Measurements from ENCODE around the gene NT5C3A. TPM values are rescaled to one million over a fixed set of nuclear protein-coding genes. Genes with fewer than 3 reads are reported as not detected.
A peak's percentile ranks its signal among the peaks of the same experiment; 100 is the strongest.
"Not testable (repeated sequence)": the region's sequence is repeated elsewhere in the genome, so short reads cannot be mapped to it uniquely, and the experiment has no call there.

Gene NT5C3A
- total RNA-seq, 1 donor, result 25.0 TPM

DNA sequence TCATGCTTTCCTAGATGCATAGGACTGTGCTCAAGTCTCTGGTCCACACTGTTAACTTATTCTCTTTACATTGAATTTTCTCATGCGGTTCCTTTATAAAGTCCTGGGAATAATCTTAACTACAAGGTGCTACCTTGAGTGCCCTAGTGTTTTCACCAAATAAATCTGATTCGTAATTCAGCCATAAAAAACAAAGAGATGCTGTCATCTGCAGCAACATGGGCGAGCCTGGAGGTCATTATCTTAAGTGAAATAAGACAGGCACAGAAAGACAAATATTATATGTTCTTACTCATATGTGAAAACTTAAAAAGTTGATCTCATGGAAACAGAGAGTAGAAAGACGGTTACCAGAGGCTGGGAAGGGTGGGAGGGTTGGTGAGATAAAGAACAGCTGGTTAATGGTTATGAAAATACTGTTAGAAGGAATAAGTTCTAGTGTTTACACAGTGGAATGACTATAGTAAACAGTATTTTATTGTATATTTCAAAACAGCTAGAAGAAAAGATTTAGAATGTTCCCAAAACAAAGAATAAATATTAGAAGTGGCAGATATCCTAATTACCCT is 38.3 kb downstream of the NT5C3A start:
- DNase-seq (ENCODE audit: insufficient read length, low spot score, missing footprints), result no peak
- H3K4me2 ChIP-seq (ENCODE audit: insufficient read depth, low read length), result no peak overlapping the region
- TF ChIP-seq, protein P1, sequence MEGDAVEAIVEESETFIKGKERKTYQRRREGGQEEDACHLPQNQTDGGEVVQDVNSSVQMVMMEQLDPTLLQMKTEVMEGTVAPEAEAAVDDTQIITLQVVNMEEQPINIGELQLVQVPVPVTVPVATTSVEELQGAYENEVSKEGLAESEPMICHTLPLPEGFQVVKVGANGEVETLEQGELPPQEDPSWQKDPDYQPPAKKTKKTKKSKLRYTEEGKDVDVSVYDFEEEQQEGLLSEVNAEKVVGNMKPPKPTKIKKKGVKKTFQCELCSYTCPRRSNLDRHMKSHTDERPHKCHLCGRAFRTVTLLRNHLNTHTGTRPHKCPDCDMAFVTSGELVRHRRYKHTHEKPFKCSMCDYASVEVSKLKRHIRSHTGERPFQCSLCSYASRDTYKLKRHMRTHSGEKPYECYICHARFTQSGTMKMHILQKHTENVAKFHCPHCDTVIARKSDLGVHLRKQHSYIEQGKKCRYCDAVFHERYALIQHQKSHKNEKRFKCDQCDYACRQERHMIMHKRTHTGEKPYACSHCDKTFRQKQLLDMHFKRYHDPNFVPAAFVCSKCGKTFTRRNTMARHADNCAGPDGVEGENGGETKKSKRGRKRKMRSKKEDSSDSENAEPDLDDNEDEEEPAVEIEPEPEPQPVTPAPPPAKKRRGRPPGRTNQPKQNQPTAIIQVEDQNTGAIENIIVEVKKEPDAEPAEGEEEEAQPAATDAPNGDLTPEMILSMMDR (IDR thresholded peaks at IDR 0.05; ENCODE audit: extremely low read depth, low read depth, low read length), result no peak
- peaks cover 15% of the 10 kb centered on the region for H3K36me3 ChIP-seq (ENCODE audit: insufficient read depth, low read length)
- H3K27ac ChIP-seq (ENCODE audit: low read depth, low read length), result no peak overlapping the region
- H3K4me1 ChIP-seq (ENCODE audit: insufficient read depth, low read length), result no peaks in the 10 kb centered on the region
- H2AFZ ChIP-seq (ENCODE audit: low read length), result no peak overlapping the region
- H3K27me3 ChIP-seq (ENCODE audit: insufficient read depth, low read length), result no peaks in the 10 kb centered on the region
- peaks cover 8% of the 10 kb centered on the region for H3K79me2 ChIP-seq (ENCODE audit: insufficient read depth, low read length)
- no peaks in the 10 kb centered on the region for H4K20me1 ChIP-seq (ENCODE audit: insufficient read depth, low read length)
- no peaks in the 10 kb centered on the region for H3K9me3 ChIP-seq (ENCODE audit: low read depth, low read length)
- no peak overlapping the region for H3K4me3 ChIP-seq (ENCODE audit: insufficient read depth, low read length)

DNA sequence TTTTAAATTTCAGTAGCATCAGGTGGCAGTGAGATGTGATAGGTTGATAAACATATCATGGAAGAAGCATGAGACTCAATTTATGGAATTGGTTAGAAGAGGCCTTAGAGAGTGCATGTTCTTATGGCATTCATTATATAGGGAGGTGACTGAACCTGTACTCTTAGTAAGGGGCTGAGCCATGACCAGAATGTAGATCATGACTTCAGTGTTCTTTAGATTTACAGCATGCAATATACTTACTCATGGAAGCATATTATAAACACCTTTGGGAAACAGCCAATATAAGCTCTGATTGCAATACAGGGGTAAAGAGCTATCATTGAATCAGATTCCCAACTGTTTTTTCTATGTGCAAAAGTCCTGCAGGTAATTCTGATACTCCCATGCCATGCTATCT is 50.2 kb downstream of the NT5C3A start:
- TF ChIP-seq, protein P1 (IDR thresholded peaks at IDR 0.05; ENCODE audit: extremely low read depth, low read depth, low read length), result no peak
- Histone ChIP-seq H3K36me3 (ENCODE audit: insufficient read depth, low read length) (peaks cover 11% of the 10 kb centered on the region), H3K27me3 (ENCODE audit: insufficient read depth, low read length) (no peaks in the 10 kb centered on the region), H3K4me1 (ENCODE audit: insufficient read depth, low read length) (no peaks in the 10 kb centered on the region), H3K4me3 (ENCODE audit: insufficient read depth, low read length) (no peak overlapping the region), H3K27ac (ENCODE audit: low read depth, low read length) (no peak overlapping the region), H4K20me1 (ENCODE audit: insufficient read depth, low read length) (no peaks in the 10 kb centered on the region), H3K4me2 (ENCODE audit: insufficient read depth, low read length) (no peak overlapping the region), H3K9me3 (ENCODE audit: low read depth, low read length) (no peaks in the 10 kb centered on the region), H2AFZ (ENCODE audit: low read length) (no peak overlapping the region), H3K79me2 (ENCODE audit: insufficient read depth, low read length) (no peaks in the 10 kb centered on the region)
- peak; percentile 64 for DNase-seq (ENCODE audit: insufficient read length, low spot score, missing footprints)

DNA sequence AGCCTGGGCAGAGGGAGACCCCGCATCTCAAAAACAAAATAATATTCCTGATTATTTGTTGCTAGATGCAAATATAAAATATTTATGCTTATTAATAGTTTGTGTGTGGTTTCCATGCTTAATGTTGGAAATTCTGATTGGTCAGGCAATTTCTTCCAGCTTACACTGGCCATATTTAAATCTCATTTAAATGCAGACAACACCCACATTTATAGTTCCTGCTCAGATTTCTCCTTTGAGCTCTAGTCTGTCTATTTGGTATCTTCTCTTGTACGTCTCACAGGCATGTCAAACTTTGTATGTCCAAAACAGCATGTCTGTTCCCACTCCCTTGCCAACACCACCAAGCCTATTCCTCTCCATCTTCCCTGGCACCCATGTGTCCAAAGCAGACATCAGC is 52.8 kb downstream of the NT5C3A start:
- Histone ChIP-seq H3K27me3 (ENCODE audit: insufficient read depth, low read length) (no peaks in the 10 kb centered on the region), H2AFZ (ENCODE audit: low read length) (no peak overlapping the region), H3K27ac (ENCODE audit: low read depth, low read length) (no peak overlapping the region), H3K4me1 (ENCODE audit: insufficient read depth, low read length) (no peaks in the 10 kb centered on the region), H3K36me3 (ENCODE audit: insufficient read depth, low read length) (peaks cover 4% of the 10 kb centered on the region), H4K20me1 (ENCODE audit: insufficient read depth, low read length) (no peaks in the 10 kb centered on the region), H3K79me2 (ENCODE audit: insufficient read depth, low read length) (no peaks in the 10 kb centered on the region), H3K9me3 (ENCODE audit: low read depth, low read length) (no peaks in the 10 kb centered on the region), H3K4me3 (ENCODE audit: insufficient read depth, low read length) (no peak overlapping the region), H3K4me2 (ENCODE audit: insufficient read depth, low read length) (no peak overlapping the region)
- DNase-seq (ENCODE audit: insufficient read length, low spot score, missing footprints), result peak; percentile 14
- TF ChIP-seq, protein P1 (IDR thresholded peaks at IDR 0.05; ENCODE audit: extremely low read depth, low read depth, low read length), result no peak

DNA sequence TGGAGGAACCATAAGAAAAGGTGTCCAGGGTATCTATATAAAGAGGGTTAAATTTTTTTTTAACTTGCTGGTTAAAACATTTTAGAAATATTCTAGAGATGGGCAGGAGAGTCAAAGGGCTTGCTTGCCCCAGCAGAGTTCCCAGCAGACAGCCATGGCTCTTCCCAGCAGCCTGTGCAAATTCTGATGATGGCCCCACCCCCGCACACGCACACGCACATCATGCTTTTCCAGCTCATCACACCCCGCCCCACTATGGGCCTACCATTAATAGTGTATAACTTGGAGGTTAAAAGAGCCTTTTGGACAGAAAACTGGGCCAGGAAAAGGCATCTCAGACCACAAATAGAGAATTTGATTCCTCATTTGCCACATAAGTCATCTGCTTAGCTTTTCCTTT is 56.9 kb downstream of the NT5C3A start:
- H3K27me3 ChIP-seq (ENCODE audit: insufficient read depth, low read length); H2AFZ ChIP-seq (ENCODE audit: low read length); H3K36me3 ChIP-seq (ENCODE audit: insufficient read depth, low read length); H3K4me1 ChIP-seq (ENCODE audit: insufficient read depth, low read length); H3K79me2 ChIP-seq (ENCODE audit: insufficient read depth, low read length); H3K4me3 ChIP-seq (ENCODE audit: insufficient read depth, low read length); H3K4me2 ChIP-seq (ENCODE audit: insufficient read depth, low read length); H3K27ac ChIP-seq (ENCODE audit: low read depth, low read length); H3K9me3 ChIP-seq (ENCODE audit: low read depth, low read length); H4K20me1 ChIP-seq (ENCODE audit: insufficient read depth, low read length); DNase-seq (ENCODE audit: insufficient read length, low spot score, missing footprints): not testable (repeated sequence)

DNA sequence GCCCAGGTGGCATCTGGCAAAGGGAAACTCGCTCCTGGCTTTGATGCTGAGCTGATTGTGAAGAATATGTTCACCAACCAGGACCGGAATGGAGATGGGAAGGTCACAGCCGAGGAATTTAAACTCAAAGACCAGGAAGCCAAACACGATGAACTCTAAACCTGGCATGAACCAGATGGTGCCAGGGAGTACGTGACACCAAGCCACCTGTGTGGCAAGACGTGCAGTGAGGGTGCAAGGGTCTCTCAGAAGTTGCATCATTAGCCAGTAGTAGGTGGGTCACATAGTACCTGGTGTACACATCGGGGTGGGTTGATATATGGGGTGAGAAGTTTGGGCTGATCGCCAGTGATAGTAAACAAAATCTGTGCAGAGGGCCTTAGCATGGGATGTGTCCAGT is 57.4 kb downstream of the NT5C3A start:
- H3K27ac ChIP-seq (ENCODE audit: low read depth, low read length); DNase-seq (ENCODE audit: insufficient read length, low spot score, missing footprints); H3K4me3 ChIP-seq (ENCODE audit: insufficient read depth, low read length); H3K79me2 ChIP-seq (ENCODE audit: insufficient read depth, low read length); H3K4me2 ChIP-seq (ENCODE audit: insufficient read depth, low read length); H3K4me1 ChIP-seq (ENCODE audit: insufficient read depth, low read length); H3K27me3 ChIP-seq (ENCODE audit: insufficient read depth, low read length); H3K9me3 ChIP-seq (ENCODE audit: low read depth, low read length); H4K20me1 ChIP-seq (ENCODE audit: insufficient read depth, low read length); H3K36me3 ChIP-seq (ENCODE audit: insufficient read depth, low read length); H2AFZ ChIP-seq (ENCODE audit: low read length): not testable (repeated sequence)

DNA sequence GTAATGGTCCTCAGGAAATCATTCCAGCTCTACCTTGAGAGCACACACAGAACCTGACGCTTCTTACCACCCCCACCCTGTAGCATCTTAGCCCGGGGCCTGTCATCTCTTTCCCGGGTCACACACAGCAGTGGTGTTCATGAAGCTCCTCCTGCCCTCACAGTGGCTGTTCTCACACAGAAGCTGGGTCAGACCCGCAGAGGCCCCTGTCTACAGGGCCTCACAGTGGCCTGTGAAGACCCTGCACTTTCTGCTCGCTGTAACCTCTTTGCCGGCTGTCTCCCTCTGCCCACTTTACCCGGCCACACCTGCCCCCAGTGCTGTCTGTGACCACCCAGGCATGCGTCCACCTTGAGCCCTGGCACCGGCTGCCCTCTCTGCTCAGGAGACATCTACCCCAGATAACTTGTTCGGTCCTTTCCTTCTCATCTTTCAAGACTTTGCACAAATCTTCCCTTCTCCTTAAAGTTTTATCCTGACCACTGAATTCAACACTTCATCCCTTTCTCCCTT is 58.4 kb downstream of the NT5C3A start:
- not testable (repeated sequence) for H3K4me2 ChIP-seq (ENCODE audit: insufficient read depth, low read length); H3K4me1 ChIP-seq (ENCODE audit: insufficient read depth, low read length); H4K20me1 ChIP-seq (ENCODE audit: insufficient read depth, low read length); H3K27me3 ChIP-seq (ENCODE audit: insufficient read depth, low read length); H2AFZ ChIP-seq (ENCODE audit: low read length); H3K27ac ChIP-seq (ENCODE audit: low read depth, low read length); H3K4me3 ChIP-seq (ENCODE audit: insufficient read depth, low read length); H3K9me3 ChIP-seq (ENCODE audit: low read depth, low read length); H3K79me2 ChIP-seq (ENCODE audit: insufficient read depth, low read length); H3K36me3 ChIP-seq (ENCODE audit: insufficient read depth, low read length)
- DNase-seq (ENCODE audit: insufficient read length, low spot score, missing footprints), result peak; percentile 47

DNA sequence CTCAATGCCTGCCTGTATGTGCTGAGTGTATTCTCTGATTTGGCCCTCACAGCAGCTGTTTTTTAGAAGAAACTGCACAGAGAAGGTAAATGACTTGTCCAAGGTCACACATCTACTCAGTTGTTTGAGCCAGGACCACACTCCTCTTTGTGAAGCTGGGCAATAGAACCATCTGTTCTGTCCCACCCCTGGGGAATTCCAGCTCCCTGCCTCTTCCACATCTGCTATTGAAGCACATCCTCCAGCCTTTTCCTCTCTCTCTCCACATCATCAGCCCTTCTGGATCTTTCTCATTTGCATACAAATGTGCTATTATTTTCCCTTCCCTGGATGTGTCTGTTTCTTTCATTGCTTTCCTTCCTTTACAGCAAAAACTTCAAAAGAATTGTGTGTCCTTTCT is 59.5 kb downstream of the NT5C3A start:
- not testable (repeated sequence) for H3K4me2 ChIP-seq (ENCODE audit: insufficient read depth, low read length); H3K27ac ChIP-seq (ENCODE audit: low read depth, low read length); H3K79me2 ChIP-seq (ENCODE audit: insufficient read depth, low read length); H2AFZ ChIP-seq (ENCODE audit: low read length); H3K4me1 ChIP-seq (ENCODE audit: insufficient read depth, low read length); H3K27me3 ChIP-seq (ENCODE audit: insufficient read depth, low read length); H3K36me3 ChIP-seq (ENCODE audit: insufficient read depth, low read length); DNase-seq (ENCODE audit: insufficient read length, low spot score, missing footprints); H3K4me3 ChIP-seq (ENCODE audit: insufficient read depth, low read length); H4K20me1 ChIP-seq (ENCODE audit: insufficient read depth, low read length); H3K9me3 ChIP-seq (ENCODE audit: low read depth, low read length)

All from osteoblast (primary cell).